DOHH2 (cell line): Measurements from ENCODE around the gene PTGFRN.

ENCODE experiments used
- EZH2phosphoT487 ChIP-seq: fragments of 200-600 bp; sonication (generic); IDR thresholded peaks from 2 replicates; pipeline ENCODE4 v1.6.1; 2017; ENCODE audit warnings: borderline replicate concordance, mild to moderate bottlenecking, antibody characterized with exemption, low read length, moderate library complexity, mixed read lengths
- TF ChIP-seq, protein P1 (sequence below): fragments of 200-600 bp; sonication (generic); IDR thresholded peaks from one replicate; pipeline ENCODE4 v1.5.1; 2014; ENCODE audit warnings: antibody characterized with exemption, mild to moderate bottlenecking, low read depth, low read length; ENCODE audit not compliant: poor library complexity, severe bottlenecking

DNA sequence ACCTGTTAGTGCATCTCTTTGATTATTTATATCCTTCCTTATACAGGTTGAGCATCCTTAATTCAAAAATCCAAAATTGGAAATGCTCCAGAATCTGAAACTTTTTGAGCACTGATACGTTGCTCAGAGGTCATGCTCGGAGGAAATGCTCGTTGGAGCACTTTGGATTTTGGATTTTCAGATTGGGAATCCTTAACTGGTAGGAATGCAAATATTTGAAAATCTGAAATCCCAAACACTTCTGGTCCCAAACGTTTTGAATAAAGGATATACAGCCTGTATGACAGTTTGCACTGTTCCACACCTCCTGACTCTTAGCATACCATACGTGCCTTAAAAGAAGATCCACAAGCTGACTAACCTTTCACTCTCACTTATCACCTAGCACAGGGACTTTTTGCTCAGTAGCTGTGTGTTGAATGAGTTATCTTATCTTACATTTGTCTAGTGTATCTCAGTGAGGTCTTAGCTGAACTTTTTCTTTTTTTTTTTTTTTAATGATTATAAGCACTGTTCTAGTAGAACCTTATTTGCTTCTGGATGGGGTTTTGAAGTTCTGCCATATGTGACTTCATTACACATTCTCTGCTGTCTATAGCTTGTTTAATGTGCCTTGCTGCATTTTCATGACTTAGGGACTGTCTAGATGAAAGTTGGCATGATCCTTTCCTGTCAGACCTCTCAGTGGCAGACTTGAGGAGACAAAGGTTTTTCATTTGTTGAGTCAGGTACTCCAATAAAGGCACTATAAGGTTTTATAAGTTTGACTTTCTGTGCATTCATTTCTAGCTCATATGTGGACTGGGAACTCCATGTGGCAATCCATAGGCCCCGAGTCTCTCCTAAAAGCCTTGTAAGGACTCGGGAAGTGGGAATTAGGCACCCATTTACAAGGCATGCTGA is 21.6 kb downstream of the PTGFRN start:
- TF ChIP-seq, protein P1, sequence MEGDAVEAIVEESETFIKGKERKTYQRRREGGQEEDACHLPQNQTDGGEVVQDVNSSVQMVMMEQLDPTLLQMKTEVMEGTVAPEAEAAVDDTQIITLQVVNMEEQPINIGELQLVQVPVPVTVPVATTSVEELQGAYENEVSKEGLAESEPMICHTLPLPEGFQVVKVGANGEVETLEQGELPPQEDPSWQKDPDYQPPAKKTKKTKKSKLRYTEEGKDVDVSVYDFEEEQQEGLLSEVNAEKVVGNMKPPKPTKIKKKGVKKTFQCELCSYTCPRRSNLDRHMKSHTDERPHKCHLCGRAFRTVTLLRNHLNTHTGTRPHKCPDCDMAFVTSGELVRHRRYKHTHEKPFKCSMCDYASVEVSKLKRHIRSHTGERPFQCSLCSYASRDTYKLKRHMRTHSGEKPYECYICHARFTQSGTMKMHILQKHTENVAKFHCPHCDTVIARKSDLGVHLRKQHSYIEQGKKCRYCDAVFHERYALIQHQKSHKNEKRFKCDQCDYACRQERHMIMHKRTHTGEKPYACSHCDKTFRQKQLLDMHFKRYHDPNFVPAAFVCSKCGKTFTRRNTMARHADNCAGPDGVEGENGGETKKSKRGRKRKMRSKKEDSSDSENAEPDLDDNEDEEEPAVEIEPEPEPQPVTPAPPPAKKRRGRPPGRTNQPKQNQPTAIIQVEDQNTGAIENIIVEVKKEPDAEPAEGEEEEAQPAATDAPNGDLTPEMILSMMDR: no peak
- no peak for TF ChIP-seq EZH2phosphoT487
